Stimulated activated CD4-positive, alpha-beta T cell treated with anti-CD3 and anti-CD28 coated beads, Interleukin-1b, Interleukin-23, amount 100 ng/mL, for 1 hour (primary cell): ENCODE measurements around the gene TMEM132E.
"Not testable (repeated sequence)": the region's sequence is repeated elsewhere in the genome, so short reads cannot be mapped to it uniquely, and the experiment has no call there.

Experiments used
- DNase-seq, 2 donors: peaks; one replicate each; pipeline ENCODE4 v3.0.0-alpha.2; 2020; ENCODE audit warnings: low read depth in 2 of 2

The TMEM132E gene, protein sequence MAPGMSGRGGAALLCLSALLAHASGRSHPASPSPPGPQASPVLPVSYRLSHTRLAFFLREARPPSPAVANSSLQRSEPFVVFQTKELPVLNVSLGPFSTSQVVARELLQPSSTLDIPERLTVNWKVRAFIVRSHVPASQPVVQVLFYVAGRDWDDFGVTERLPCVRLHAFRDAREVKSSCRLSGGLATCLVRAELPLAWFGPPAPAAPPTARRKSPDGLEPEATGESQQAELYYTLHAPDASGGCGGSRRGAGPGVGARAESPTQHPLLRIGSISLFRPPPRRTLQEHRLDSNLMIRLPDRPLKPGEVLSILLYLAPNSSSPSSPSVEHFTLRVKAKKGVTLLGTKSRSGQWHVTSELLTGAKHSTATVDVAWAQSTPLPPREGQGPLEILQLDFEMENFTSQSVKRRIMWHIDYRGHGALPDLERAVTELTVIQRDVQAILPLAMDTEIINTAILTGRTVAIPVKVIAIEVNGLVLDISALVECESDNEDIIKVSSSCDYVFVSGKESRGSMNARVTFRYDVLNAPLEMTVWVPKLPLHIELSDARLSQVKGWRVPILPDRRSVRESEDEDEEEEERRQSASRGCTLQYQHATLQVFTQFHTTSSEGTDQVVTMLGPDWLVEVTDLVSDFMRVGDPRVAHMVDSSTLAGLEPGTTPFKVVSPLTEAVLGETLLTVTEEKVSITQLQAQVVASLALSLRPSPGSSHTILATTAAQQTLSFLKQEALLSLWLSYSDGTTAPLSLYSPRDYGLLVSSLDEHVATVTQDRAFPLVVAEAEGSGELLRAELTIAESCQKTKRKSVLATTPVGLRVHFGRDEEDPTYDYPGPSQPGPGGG (N-terminal part only)

DNA sequence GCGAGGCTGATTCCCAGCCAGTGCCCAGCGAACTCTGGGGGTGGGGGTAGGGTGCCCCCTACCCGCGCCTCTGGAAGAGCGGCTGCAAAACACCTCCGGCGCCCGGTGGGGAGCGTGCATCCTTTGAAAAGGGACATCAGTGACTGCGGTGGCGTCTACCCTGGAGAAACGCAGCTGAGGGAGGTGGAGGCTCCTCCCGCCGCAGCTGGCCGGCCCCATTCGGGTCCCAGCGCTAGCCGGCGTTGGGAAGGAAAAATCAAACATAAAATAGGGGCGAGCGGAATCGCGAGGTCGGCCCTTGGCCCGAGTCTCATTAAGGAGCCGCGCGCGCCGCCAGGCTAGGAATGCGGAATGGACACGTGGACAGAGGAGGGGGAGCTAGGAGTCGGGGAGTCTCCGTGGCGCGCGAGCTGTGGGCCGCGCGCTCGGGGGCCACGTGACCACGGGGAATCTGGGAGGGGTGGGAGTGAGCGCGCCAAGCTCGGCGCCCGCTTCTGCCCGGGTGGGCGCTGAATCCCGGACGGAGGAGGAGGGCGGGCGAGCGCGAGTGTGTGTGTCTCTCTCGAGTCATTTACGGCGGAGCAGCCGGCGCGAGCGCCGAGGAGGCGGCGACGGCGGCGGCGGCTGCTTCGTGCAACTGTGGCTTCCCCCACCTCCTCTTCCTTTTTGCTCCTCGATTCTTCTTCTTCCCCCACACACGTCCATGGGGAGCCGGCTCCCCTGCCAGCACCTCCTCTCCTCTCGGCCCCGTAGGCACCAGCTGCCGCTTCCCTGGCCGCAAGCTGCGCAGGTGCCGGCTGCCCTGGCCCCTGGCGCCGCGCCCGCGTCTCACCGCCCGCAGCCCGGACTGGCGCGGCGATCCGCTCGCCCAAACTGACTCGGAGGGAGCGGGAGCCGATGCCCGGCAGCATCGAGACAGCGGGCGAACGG is at the start of gene TMEM132E:
Gene TMEM132E (plus strand): TSS at position 566 of the 930 bp plus-strand sequence. CDS start 1,495 bp downstream, outside the sequence.
- no peak for DNase-seq

DNA sequence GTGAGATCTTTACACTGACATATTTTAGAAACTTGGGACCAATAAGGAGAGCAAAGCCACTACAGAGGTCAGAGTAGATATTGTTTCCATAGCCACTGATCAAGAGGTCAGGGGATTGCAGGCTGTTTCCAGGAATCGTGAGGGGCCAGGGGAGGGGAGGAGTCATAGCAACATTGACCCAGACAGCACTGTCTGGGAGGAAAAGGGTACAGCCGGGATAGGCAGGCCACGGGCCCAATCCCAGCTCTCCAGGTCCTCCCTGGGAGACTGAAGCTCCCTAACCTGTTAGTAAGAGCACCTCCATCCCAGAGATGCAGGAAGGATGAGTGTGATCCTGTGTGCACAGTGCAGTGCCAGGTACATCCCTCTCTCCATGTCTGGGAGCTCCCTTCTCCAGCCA is 48.5 kb upstream of the TMEM132E start:
- DNase-seq = no peak

DNA sequence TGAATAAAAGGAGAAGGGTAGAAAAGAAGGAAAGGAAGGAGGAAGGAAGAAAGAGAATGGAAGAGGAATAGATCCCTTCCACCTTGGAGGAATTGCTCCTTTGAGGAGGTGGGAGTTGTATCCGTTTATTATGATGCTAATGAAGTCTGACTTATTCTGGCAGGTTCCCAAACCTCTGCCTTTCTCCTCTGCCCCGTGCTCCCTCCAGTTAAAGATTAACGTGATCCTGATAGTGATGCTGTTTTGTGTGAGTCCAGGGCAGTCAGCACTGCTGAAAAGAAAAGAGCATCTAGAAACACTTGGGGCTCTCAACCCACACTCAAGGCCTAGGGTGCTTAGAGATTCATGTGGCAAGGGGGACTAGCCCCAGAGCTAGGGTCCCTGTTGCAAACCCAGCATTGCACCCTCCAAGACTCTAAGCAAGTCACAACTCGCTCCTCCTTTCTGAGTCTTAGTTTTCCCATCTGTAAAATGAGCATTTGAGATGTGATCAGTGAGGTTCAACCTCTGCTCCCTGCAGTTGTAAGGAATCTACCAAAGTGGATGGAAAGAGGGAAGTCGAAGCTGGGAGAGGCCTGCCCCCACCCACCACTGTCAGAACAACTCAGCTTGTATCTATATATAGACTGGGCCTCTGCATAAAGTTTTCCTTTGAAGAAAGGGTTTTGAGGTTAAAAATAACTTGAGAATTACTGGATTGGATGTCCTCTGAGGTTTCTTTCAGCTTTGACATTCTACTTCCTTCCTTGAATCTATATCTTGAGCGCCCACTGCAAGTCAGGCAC is 46.9 kb upstream of the TMEM132E start:
- DNase-seq = no peak

DNA sequence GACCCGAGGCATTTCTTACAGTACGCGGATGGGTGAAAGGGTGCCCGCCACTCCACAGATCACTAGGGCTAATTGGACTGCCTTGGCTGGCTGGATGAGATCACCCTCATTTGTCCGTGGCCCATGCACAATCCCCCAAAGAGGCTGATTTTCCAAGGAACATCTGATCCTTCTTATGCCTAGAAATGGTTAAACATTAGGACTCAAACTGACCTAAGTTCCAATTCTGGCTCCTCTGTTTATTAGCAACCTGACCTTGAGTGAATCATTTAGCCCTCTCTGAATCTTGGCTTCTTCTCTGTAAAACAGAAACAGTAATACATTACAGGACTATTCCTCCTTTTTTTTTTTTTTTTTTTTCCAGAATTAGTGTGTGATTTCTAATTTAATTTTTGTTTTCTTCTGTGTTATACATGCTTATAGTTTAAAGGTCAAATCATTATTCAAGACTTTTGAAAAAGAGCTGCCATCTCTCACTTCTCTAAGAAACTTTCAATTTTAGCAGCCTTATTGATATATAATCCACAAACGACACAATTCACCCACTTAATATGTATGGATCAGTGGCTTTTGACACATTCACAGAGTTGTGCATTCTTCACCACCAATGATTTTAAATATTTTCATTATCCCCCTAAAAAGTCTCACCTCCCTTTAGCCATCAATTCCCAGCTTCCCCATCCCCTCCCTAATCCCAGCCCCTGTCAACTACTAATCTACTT is 45.4 kb upstream of the TMEM132E start:
- no peak for DNase-seq

DNA sequence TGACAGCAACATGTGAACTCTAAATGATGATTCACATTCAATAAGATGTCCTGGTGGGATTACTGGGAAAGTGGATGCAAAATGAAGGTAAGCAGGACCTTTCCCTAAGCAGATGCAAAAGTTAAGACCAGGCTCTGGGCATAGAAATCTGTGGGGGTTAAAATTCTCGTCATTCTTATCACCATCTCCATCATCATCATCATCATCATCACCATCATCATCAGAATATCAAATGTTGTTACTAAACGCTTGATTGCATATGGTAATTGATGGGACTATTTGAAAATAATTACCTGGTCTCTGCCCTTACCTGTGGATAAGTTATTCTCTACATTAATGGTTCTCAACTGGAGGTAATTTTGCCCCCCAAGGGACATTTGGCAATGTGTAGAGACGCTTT is 41.9 kb upstream of the TMEM132E start:
- no peak for DNase-seq

DNA sequence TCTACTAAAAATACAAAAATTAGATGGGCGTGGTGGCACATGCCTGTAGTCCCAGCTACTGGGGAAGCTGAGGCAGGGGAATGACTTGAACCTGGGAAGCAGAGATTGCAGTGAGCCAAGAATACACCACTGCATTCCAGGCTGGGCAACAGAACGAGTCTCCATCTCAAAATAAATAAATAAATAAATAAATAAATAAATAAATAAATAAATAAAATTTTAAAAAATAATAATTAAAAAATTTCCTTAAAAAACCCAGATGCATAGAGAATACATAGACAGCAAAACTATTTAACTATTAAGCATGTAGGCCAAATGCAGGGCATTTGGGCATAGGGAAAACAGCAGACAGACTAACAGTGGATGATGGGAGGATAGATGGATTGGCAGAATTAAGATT is 40.8 kb upstream of the TMEM132E start:
- not testable (repeated sequence) for DNase-seq

DNA sequence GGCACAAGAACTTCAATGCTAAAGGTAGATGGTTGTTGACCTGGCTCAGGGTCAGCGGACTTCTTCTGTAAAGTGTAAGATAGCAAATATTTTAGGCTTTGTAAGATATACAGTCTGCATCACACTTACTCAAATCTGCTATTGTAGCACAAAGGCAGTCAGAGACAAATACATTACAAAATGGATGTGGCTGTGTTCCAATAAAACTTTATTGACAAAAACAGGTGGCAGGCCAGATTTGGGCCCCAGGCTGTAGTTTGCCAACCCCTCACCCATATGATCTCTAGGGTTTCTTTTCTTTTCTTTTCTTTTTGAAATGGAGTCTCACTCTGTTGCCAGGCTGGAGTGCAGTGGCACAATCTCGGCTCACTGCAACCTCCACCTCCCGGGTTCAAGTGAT is 39.5 kb upstream of the TMEM132E start:
- no peak for DNase-seq

DNA sequence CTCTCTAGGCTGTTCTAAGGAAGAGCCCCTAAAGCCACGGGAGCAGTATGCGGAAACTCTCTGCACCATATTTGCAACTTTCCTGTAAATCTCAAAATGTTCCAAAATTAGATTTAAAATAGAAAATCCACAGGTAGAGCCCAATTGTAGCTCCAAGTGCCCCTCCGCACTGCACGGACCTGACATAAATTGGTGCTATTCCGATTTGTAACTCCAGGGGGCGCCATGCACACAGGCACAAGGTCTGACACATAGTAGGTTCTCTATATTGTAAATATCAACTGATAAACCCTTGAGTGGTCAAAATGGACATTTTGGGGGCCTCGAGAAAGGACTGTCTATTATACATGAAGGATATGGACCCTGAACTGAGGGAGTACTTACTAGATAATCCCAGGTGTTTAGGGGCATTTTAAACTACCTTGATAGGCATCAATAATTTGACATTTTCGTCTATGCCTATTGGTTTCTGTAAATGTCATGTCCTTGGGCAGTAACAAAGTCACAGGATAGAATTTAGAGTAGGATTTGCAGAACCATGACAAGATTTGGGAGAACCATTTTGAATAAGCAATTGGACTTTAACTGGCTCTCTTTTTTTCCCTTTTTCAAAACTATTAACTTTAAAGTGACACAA is 36.6 kb upstream of the TMEM132E start:
- peak; percentile 11 to 31 for DNase-seq

DNA sequence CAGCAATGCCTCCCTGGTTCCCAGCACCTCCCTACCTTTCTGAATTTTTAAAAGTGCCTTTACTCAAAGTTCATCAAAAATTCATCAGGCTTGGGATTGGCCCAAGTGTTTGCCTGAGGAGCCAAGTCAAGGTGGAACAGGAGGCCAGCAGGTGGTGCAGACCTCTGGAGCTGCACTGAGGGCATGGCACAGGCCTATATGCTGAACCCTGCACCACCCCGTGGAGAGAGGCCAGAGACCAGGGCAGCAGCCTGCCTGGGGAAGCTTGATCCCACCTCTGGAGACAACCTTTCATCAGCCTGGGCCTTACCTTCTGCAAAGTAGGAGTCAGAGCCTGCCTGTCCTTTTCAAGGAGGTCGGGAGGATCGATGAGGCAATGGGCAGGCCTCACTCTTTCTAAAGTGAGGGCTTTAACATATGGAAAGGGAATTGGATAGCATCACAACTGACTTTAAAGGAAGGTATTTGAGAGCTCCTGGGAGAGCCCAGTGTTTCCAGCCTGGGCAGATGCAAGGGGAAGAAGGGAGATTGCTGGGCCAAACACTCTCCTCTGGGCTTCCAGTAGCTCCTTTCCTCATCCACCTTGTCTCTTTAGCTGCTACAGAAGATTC is 31.8 kb upstream of the TMEM132E start:
- DNase-seq = no peak

DNA sequence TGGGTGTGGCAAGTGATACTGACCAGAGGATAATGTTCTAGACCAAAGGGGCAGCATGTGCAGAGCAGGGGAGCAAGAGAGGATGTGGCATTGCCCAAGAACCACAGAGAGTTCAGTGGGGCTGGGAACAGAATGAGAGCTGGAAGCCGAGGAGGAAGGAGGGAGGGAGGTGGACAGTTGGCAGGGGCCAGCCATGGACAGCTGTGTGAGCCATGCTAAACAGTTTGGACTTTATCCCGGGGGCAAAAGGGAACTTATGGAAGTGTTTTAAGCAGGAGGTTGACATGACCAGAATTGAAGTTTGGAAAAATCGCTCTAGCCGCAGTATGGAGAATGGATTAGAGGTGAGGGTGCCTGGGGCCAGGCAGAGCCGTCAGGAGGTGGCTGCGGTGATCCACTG is 29.4 kb upstream of the TMEM132E start:
- DNase-seq = no peak

DNA sequence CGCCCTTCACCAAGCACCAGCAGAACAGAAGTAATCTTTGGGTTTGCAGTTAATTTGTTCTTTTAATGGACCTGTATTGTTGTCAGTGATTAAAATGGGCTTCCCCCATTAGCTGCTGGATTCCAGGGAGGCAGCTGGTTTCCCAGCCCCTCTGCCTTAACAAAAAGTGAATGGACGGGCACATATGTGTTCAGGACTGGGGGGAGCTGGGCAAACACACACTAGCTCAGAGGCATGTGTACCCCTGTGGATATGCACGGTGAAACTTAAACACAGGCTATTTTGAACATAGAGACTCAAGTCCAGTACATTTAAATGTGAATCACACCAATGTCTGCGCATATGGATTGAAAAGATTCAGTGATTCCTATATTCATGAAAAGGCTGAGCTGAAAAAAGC is 25.5 kb upstream of the TMEM132E start:
- no peak for DNase-seq

DNA sequence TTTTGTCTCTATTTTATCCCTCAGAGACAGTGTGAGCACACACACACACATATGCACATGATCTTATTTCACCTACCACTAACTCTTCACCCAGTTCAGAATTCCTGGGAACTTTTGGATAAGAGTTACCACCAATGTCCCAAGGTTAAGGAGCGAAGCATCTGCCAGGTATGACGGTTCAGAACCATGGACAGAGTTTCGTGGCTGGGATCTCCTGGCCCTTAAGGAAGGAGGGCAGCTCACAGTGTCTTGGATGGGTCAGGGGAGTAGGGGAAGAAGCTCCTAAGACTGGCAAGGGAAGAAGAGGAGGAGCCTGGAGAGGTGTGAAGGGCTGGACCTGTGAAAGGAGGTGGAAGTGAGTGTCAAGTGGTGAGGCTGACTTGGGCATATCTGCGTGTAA is 23.0 kb upstream of the TMEM132E start:
- DNase-seq = no peak

DNA sequence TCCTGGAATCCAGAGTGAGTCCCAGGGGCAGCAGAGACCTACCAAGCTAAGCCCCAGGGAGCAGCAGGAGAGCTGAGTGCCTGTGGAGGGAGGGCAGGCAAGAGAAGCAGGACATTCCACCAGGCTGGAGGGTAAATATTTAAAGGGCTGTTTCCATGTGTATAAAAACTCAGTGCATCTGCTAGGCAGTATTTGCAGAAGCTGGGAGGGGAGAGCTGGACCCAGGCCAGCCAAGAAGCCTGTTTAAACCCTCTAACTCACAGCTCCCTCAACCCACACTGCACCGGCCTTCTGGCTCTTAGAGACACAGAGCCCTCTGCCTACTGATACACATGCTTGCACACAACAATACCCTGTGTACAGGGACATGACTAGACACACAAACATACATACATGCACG is 22.5 kb upstream of the TMEM132E start:
- no peak for DNase-seq

DNA sequence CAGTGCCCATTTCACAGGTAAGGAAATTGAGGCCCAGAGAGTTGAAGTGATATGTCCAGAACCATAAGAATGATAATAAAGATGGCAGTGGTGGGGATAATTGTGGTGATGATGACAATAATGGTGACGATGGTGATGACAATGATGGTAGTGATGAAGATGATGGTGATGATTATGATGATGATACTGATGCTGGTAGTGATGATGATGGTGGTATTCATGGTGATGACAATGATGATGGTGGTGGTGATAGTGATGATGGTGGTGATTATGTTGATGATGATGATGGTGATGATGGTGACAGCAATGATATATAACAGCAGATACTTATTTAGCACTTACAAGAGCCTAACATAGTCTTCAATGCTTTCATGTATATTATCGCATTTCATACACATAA is 18.1 kb upstream of the TMEM132E start:
- DNase-seq = no peak

DNA sequence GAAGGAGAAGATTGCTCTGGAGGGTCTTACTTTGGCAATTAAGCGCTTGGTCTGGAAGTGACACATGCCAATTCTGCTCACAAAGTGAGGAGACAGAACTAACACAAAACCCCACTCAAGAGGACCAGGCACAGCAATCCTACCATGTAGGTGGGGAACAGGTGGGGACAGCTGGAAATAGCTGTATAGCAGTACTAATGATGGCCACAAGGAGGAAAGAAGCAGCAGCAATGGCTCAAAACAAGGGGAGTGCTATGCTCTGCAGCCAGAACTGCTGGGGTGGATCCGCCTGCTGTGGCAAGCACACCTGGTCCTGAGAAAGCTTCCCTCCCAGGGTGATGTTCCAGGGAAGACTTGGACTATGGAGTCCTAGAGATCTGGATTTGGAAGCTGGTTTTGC is 17.0 kb upstream of the TMEM132E start:
- DNase-seq = no peak

DNA sequence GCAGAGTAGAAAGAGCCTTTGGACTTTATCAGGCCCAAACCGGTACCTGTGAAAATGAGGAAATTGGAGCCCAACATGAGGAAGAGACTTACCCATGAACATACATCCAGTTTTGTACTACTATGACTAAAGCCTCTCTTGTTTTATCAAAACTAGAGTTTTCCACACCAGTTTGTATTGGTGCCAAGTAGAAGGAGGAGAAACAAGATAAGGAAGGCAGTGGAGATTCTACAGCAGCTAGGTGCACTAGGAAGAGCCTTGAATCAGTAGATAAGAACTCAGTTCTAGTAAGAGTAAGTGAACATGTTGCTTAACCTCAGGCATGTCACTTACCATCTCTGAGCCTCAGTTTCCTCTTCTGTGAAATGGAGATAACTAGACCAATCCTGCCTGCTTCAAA is 13.7 kb upstream of the TMEM132E start:
- no peak for DNase-seq

DNA sequence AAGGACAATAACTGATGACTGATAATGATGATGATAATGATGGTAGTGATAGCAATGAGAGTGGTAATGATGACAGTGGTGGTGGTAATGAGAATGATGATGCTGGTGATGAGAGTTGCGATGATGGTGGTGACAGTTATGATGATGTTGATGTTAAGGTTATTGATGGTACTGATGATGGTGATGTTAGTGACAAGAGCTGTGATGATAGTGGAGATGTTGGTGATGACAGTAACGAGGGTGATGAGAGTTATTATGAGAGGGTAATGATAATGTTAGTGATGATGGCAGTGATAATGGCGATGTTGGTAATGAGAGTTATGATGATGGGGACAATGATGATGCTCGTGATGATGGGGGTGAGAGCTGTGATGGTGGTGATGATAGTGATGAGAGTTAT is 13.2 kb upstream of the TMEM132E start:
- no peak for DNase-seq

DNA sequence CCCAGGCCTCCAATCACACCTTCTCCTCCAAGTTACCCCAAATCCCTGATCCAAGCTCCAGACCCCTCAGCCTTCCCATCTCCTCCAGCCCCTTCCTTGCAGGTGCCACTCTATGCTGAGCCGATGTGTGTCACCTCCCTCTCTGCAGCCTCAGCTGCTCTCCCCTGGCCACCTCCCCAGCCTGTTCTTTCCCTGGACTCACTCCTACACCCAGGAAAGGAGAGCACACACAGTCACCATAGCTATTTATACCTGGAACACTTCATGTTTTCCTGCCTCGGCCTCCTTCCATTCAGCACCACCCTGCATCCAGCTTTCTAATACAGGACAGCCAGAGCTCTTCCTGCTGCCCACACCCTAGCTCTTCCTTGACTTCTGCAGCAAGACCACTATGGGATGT is 12.5 kb upstream of the TMEM132E start:
- DNase-seq = no peak

DNA sequence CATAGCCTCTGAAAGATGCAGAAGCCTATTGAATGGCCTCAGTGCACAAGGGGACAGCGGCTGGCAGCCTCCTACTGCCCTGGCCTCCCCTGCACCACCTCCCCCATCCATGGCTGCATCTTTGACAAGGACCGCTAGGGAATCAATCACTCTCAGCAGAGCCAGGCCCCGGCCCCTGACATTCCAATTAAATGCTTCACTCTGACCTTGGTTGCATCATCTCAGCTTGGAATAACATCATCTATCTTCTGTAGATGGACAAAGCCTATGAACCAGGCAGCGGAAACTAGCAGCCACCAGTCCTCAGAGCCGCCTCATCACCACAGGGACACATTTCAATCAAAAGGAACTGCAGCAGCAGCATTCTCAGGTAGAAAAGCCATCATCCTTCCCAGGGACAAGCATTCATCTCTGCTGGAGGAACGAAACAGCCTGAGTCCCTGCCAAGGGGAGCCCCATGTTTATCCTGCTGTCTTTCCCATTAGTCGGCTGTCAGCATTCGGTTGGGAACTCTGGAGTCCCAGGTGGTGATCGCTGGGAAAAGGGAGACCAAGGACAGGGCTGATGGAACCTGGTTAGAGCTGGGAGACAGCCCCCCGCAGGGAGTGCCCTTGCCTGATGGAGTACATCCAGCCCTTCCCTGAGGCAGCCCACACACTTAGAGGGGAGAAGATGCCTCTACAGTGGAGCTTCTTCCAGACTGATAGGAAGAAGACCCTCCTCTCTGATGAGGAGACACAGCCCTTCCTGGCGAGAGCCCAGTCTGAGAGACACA is 11.5 kb upstream of the TMEM132E start:
- no peak for DNase-seq
